G401.6 (cell line): ENCODE data around the gene TRIM71.
"Not testable (repeated sequence)": the region's sequence is repeated elsewhere in the genome, so short reads cannot be mapped to it uniquely, and the experiment has no call there.

Experiments used
- FAIRE-seq: peaks from 2 replicates; lab custom pipeline; 2012; peaks lifted over from hg19 to GRCh38; lab: Jason Lieb, UNC

The TRIM71 gene

DNA sequence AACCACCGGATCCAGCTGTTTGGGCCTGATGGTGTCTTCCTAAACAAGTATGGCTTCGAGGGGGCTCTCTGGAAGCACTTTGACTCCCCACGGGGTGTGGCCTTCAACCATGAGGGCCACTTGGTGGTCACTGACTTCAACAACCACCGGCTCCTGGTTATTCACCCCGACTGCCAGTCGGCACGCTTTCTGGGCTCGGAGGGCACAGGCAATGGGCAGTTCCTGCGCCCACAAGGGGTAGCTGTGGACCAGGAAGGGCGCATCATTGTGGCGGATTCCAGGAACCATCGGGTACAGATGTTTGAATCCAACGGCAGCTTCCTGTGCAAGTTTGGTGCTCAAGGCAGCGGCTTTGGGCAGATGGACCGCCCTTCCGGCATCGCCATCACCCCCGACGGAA, 73.6 kb downstream of the TRIM71 start:
- no peak for FAIRE-seq

DNA sequence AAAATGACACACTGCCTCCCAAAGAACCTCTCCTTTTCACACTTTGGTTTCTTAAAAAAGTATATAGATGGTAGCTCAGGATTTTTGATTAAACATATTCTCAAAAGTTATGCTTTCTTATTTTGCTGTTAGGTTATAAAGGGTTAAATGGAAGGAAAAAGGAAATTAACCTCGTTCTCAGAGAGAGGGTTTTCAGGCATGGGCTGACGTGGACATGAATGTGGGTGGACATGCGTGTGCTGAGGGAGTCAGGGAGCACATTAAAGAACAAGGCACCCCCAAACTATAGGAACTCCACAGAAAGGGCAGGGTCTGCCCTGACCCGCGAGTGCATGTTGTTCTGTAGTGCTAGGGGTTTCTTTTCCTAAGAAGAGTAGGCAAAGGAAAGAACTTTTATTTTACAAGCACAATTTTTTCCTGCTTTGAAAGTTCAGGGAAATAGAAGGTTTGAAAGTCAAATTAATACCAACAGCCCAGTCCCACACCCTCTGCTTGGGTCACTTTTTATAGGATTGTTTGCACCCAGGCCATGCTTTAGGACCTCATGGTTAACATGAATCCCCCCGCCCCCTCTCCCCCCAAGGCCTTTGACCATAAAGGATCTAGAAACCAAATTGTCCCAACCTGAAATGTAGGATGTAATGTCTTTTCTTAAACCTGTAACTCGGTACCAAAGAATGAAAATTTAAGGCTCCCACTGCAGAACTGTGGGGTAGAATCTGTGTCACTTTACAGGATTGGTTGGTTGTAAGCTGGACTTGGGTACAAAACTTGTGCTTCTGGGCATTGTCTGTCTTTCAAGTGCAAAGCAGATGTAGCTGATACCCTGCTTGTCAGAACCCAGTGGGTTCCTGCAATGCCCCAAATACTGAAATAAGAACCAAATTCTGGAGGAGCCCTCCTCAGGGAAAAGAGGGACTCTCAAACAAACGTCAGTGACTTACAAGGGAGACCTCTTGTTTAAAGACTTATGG, 75.1 kb downstream of the TRIM71 start:
- no peak for FAIRE-seq

DNA sequence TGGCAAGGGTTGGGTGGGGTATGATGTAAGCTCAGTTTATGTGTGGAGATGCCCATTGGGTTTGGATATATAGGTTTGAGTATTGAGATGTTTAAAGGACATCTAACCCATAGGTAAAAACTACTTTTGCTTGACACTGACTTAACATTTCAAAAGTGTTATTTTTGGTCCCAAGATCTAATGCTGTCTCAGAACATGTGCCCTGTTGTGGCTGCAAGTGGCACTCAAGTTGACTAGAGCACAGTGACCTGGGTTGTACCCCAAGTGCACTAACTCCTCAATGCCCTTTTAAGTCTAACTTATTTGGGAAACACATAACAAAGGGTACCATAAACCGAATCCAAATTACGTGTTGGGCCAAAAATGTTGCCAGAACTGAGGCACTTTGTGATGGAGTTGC, 77.2 kb downstream of the TRIM71 start:
- no peak for FAIRE-seq

DNA sequence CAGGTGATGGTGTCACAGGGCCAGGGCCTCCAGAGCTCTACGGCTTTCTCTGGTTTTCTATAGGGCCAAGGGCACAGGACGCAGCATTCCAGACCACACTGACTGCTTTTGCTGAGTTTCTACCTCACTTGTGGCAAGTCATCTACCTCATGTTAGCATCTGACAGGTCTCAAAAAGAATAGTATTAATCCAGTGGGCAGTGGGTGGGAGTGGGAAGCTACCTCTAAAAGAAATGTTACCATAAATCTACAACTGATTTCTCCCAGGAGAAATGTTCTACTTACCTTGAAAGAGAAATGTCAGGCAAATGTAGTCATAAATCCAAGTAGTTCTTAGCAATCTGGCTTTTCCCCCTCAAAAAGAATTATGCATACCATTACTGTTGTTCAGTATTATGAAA, 77.9 kb downstream of the TRIM71 start:
- FAIRE-seq = no peak

DNA sequence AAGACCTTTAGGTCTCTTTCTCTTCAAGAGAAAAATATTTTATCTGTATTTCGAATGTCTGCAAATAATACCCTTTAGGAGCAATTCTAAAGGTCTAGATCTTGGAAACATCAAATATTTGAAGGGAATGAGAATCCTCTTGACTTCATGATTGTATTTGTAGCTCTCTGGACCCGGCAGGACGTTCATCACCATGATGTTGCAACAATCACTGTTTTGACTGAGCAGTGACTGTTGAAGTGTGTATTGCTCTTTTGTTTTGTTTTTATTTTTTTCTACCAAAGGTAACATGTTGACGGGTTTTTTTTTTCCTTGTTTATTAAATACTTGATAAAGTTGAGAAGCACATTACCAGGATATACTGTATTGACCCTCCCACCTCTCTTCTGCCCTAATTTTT, 78.3 kb downstream of the TRIM71 start:
- no peak for FAIRE-seq

DNA sequence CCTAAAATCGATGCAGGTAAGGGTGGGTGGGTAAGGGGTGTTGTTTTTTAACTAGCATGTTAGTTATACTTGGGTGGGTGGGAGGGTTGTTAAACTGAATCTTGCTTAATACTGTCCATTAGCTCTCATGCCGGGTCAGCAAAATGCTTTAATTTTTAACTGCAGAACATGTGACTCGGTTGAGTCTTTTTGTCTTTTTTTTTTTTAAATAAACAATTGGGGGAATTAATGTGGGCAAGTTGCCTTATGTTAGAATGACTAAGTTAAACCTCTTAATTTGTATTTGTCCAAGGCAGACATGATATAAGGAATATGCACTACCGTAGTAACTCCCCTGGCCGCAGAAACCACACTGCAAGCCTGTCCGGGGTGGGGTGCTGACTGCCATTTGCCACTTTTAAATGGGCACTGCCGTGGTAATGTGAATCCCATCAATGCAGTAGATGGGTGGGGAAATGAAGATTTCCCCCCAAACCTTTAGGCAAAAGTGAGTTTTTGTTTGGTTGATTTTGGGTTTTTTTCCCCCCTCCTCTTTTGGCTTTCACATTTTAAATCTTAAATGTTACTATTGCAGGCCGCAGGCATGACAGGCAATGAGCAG, 79.3 kb downstream of the TRIM71 start:
- FAIRE-seq = no peak

DNA sequence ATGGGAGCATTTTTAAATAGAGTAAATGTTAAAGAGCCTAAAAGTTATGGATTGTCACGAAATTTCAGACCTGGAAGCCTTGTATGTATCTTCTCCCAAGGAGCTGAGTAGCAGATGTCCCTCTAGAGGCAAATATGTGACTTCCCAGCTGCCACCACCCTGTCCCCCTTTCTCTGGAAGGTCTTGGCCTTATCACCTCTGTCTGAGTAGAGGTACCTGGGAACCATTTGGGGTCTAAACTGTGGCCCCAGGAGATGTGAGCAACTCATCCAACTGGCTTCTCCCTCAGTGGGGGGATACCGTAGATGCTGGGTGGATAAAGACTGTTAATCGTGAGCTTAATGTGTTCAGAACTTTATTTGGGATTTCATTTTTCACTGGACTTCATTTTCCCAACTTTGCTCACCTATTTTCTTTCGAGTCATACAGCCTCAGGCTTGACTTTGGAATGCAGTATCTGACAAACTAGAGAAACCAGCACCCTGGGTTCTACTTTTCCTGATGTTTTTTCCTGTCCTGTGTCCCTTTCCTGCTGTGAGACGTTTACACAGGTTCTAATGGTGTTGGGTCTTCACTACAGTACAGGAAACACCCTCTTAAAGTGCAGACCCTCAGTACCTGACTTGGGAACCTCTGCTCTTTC, 80.3 kb downstream of the TRIM71 start:
- FAIRE-seq = no peak

DNA sequence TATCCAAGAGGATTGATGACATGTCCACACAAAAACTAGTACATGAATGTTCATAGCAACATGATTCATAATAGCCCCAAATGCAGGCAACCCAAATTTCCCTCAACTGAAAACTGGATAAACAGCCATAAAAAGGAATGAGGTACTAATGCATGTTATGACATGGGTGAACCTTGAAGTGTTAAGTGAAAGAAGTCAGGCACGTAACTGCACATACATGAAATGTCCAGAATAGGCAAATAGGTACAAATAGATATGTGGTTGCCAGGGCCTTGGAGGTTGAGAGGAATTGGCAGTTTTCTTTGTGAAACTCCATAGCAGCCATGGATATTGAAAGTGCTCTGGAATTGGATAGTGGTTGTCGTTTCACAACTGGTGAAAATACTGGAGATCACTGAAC, 81.5 kb downstream of the TRIM71 start:
- FAIRE-seq = no peak

DNA sequence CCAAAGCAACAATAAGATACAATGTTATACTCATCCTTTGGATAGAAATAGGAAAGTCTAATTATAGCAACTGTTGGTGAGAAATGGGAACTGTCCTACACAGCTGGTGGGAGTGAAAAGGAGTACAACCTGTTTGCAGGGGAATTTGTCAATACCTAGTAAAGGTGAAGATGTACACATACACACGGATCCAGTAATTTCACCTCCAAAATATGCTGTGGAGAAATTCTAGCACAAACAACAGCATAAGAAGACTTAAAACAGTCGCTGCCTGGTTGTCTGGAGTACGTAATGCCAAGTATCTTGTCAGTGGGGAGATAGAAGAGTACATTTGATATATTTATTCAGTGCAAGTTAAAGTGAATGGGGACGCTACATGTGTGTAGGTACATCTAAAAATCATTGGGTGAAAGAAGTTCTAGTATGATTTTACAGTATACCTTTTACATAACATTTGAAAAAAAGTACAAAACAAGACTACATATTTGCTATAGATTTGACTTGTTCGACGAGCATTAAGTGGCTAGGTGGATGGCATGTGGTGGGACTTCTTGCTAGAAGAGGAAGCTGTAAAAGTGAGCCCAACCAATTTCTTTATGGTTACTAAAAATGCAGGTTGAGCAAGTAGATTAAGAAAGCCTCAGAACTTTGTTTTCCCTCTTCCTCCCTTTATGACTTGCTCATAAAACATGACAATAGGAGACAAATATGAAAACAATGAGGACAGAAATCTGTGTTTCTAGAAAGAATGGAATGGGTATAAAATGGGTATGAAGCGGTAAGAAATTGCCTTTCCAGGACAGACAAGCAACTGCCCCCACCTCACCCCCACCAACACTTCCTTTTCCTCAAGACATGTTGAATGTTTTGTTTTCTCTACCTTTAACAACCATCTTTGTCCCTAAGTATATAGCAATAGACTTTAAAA, 83.5 kb downstream of the TRIM71 start:
- FAIRE-seq = no peak

DNA sequence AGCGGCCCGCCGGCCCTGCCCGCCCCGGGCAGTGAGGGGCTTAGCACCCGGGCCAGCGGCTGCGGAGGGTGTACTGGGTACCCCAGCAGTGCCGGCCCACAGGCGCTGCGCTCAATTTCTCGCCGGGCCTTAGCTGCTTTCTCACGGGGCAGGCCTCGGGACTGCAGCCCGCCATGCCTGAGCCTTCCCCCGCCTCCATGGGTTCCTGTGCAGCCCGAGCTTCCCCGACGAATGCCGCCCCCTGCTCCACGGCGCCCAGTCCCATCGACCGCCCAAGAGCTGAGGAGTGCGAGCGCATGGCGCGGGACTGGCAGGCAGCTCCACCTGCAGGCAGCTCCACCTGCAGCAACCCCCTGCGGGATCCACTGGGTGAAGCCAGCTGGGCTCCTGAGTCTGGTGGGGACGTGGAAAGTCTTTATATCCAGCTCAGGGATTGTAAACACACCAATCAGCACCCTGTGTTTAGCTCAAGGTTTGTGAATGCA, 85.1 kb downstream of the TRIM71 start:
- not testable (repeated sequence) for FAIRE-seq

DNA sequence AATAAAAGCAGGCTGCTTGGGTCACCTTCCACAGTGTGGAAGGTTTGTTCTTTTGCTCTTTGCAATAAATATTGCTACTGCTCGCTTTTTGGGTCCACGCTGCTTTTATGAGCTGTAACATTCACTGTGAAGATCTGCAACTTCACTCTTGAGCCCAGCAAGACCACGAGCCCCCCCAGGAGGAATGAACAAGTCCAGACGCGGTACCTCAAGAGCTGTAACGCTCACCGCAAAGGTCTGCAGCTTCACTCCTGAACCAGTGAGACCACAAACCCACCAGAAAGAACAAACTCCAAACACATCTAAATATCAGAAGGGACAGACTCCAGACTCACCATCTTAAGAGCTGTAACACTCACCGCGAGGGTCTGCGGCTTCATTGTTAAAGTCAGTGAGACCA, 86.2 kb downstream of the TRIM71 start:
- FAIRE-seq = no peak

DNA sequence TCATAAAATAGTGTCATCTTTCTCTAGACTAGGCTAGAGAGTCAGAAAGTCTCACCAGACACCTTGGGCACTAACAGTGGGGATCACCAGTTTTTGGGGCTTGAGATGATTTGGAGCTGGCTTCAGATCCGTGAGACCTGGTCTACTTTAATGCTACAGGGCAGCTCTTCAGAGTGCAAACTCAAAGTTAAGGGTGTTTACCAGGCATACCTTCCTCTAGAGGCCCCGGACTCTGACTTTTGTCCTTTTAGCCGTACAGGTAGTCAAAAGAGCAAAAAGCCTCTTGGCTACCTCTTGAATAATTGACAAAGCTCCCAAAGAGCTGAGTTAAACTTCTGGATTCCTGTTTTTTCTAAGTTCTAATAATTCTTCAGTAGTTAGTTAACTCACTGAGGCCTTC, 92.2 kb downstream of the TRIM71 start:
- FAIRE-seq = peak; percentile 11

DNA sequence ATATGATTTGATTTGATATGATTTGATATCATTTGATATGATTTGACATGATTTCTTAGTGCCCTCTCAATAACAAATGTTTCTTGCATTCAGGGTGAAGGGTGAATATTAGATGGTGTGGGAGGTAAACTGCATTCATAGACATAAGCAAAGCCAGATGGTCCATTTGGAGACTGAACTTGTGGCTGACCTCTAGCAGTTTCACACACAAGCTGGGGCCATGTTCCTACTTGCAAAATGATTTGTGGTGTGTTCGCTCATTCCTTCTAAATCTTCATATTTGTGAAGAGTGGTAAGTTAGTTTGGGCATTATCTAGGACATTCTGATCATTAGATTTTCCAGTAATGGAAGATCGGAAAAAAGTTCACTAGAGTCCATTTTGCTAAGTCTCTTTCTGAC, 93.2 kb downstream of the TRIM71 start:
- no peak for FAIRE-seq

DNA sequence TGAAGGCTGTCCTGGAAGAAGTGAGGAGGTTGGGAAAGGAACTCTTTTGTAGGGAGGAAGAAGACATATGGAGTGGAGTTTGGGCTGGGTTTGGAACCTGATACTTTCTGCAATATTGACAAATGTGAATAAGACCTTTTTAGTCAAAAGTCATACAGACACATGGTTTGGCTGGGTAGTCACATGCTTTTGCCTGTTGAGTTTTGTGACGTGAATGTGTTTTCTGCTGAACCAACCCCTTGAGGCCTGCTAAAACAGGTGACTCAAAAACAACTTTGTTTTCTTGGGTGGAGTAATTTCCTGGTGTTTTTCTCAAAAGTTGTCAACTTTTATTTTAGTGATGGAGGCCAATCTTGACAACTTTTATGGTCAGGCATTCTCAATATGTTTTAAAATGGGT, 94.2 kb downstream of the TRIM71 start:
- FAIRE-seq = no peak

DNA sequence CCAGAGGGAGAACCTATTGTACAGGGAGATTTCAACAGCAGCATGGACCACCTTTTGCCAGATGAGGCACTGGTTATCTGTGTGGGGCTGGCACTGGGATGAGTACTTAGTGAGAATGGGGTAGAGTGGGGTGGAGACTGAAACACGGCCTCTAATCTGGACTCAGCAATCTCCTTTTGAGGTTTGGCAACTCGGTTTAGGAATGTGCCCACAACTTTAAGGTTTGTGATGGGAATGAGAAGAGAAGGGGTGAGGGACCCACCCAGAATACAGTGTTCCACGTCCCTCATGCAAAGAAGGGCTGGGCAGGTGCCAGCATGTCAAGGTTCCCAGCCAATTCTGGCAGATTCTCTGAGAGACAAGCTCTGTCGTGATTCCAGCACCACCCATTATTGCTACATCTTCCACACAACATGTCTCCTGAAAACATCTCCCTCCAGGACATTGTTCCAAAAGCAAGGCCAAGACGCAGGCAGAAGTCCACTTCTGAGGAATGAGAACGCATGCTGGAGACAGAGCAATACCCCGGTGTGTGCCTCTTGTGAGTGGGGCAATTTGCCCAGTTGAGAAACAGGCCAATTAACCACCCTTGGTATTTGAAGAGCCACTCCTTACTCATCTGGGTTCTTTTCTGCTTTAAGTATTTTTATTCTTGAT, 96.1 kb downstream of the TRIM71 start:
- FAIRE-seq = no peak

DNA sequence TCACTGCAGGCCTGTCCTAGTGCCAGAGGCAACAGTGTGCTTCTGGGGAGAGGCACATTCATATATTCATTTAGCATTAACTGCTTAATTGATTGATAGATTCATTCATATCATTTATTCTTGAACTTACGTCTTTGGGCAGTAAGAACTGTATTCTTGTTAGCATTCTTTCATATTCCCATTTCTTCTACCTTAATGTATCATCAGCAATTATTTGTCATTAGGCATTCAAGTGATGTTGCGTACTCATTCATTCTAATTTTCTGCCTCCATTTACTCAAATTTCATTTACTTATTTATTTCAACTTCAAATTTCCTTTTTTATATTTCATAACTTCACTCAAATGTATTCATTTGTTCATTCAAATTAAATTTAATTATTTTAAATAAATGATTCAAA, 102.1 kb downstream of the TRIM71 start:
- FAIRE-seq = peak; percentile 54

DNA sequence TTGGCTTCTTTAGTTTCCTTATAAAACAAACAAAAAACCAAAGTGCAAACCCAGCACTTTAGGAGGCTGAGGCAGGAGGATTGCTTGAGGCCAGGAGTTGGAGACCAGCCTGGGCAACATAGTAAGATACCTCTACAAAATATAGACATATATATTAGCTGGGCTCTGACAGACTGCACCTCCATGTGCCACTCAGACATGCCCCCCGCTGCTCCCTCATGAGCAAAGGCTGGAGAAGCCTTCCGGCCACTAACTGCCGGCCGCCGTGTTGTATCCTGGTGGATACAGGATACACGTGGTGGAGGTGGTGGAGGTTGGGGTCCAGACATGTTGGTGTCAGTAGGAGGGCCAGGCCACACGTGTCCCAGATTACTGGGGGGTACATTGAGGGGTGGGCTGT, 104.3 kb downstream of the TRIM71 start:
- FAIRE-seq = no peak

DNA sequence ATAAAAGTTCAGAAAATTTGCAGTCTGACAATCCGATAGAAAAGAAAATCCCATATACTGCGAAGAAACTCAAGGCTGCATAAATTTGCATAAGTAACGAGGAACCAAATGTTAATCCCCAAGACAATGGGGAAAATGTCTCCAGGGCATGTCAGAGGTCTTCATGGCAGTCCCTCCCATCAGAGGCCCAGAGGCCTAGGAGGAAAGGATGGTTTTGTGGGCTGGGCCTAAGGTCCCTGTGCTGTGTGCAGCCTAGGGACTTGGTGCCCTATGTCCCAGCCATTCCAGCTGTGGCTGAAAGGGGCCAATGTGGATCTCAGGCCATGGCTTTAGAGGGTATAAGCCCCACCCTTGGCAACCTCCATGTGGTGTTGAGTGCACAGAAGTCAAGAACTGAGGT, 112.4 kb downstream of the TRIM71 start:
- no peak for FAIRE-seq

DNA sequence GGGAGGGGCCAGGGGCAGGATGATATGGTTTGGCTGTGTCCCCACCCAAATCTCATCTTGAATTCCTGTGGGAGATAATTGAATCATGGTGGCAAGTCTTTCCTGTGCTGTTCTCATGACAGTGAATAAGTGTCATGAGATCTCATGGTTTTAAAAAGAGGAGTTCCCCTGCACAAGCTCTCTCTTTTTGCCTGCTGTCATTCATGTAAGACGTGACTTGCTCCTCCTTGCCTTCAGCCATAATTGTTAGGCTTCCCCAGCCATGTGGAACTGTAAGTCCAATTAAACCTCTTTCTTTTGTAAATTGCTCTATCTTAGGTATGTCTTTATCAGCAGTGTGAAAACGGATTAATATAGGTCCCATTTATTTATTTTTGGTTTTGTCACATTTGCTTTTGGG, 113.5 kb downstream of the TRIM71 start:
- not testable (repeated sequence) for FAIRE-seq

DNA sequence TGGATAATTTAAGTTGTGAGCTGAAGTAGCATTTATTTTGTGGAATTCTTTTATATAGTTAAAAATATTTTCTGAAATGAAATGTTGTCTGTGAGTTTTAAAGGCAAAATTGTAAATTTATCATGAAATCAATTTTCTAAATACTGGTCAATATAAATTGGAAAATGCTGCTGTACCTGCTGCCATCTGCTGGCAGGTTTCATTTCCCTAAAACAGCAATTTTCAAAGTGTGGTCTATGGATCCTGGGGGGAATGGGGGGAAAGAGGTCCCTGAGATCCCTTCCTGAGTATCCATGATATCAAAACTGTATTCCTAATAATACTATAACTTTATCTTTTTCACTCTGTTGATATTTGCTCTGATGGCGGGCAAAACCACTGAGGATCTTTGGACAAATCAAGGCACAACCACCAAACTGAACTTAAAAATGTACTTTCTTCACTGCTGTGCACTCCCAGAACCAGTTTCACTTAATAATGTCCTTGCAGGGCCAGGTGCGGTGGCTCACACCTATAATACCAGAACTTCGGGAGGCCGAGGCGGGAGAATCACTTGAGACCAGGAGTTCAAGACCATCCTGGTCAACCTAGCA, 116.4 kb downstream of the TRIM71 start:
- FAIRE-seq = peak; percentile 94

DNA sequence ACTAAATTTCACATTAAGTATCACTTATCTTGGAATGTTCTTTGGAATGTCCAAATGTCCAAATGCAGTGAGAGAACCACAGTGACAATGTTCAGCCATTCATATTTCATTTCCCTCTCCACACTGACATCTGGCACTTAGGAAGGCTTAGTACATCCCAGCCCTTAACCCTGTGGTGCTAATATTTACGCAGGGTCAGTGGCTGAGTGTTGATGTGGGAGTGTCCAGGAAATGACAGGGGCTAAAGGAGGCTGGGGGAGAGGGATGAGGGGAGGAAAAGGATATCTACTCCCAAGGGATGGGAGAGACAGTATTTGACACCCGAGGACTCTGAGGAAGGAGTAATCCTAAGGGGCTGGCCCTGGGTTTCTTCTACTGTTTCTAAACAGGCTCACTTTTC, 119.5 kb downstream of the TRIM71 start:
- no peak for FAIRE-seq
